HCT116 (cell line): ENCODE data around the gene STXBP3.

Experiments
- CTCF ChIP-seq, 3 experiments: fragments of 200-600 bp in 1 of 3; sonication (generic) in 1 of 3; IDR thresholded peaks in 2 of 3; conservative IDR thresholded peaks in 1 of 3; 2 replicates each; pipeline ENCODE4 v1.5.1; 2012 to 2017; ENCODE audit warnings: low read depth in 2 of 3, low read length in 2 of 3, antibody characterized with exemption in 1 of 3, borderline replicate concordance in 1 of 3, control low read depth in 1 of 3, mild to moderate bottlenecking in 1 of 3, mixed read lengths in 1 of 3, mixed run types in 1 of 3, moderate library complexity in 1 of 3; ENCODE audit not compliant: insufficient read depth in 1 of 3
- EGR1 ChIP-seq: IDR thresholded peaks from 2 replicates; pipeline ENCODE4 v1.6.1; 2012; ENCODE audit warnings: low read depth
- EZH2 ChIP-seq: fragments of 200-600 bp; sonication (generic); IDR thresholded peaks from 2 replicates; pipeline ENCODE4 v1.6.1; 2017; ENCODE audit warnings: antibody characterized with exemption, mixed run types
- JUND ChIP-seq: IDR thresholded peaks from 2 replicates; pipeline ENCODE4 v1.6.1; 2012
- MAX ChIP-seq: IDR thresholded peaks from 2 replicates; pipeline ENCODE4 v1.6.1; 2012
- POLR2A ChIP-seq: IDR thresholded peaks from 2 replicates; pipeline ENCODE4 v1.7.0; 2011; ENCODE audit warnings: borderline replicate concordance; ENCODE audit not compliant: insufficient read depth, insufficient read length; ENCODE audit errors: extremely low read depth
- POLR2AphosphoS5 ChIP-seq: IDR thresholded peaks from 2 replicates; pipeline ENCODE4 v1.6.1; 2011; ENCODE audit warnings: mild to moderate bottlenecking, low read depth, low read length, moderate library complexity
- REST ChIP-seq: IDR thresholded peaks from 2 replicates; pipeline ENCODE4 v1.6.1; 2012; ENCODE audit warnings: low read depth
- SP1 ChIP-seq: IDR thresholded peaks from 2 replicates; pipeline ENCODE4 v1.6.1; 2012; ENCODE audit warnings: low read depth
- ZNF274 ChIP-seq: fragments of 200-500 bp; sonication (Bioruptor generic); IDR thresholded peaks from 2 replicates; pipeline ENCODE4 v1.6.1; 2014; ENCODE audit warnings: mild to moderate bottlenecking, low read depth, low read length, inconsistent platforms

- TF ChIP-seq EZH2: no peak
- TF ChIP-seq POLR2A: no peak
- TF ChIP-seq ZNF274: no peak
- TF ChIP-seq CTCF (IDR thresholded peaks at IDR 0.05 in 2 of 3, conservative IDR thresholded peaks at IDR 0.05 in 1 of 3; ENCODE audit: borderline replicate concordance in 1 of 3, insufficient read depth in 1 of 3, low read depth in 2 of 3, low read length in 2 of 3): no peak
- no peak for TF ChIP-seq REST
- no peak for TF ChIP-seq EGR1
- TF ChIP-seq JUND: no peak
- no peak for TF ChIP-seq MAX
- no peak for TF ChIP-seq POLR2AphosphoS5
- no peak for TF ChIP-seq SP1
Measured at GRCh38 chr1:108732398-108732797, 14.1 kb upstream of the STXBP3 start.
